BJ (cell line): ENCODE results near the gene TM4SF20. TPM values are rescaled to one million over a fixed set of nuclear protein-coding genes. Genes with fewer than 3 reads are reported as not detected.

Source experiments
- CTCF ChIA-PET: fragments of 350-600 bp; formaldehyde crosslinking; extraction: SDS; loops from one replicate; lab custom pipeline; 2021; ENCODE audit warnings: antibody characterized with exemption, inconsistent platforms; lab: Yijun Ruan, JAX
- POLR2A ChIA-PET: fragments of 300-600 bp; sonication (Branson Sonifier 250); formaldehyde crosslinking; extraction: SDS; loops from one replicate; lab custom pipeline; 2021; ENCODE audit warnings: antibody characterized with exemption; lab: Charles Lee
- DNase-seq: peaks from one replicate; pipeline ENCODE4 v3.0.0-alpha.2; 2011; ENCODE audit warnings: low read depth
- H3K27me3 ChIP-seq: 2 replicates; pipeline ENCODE4 v1.6.0; 2011; ENCODE audit warnings: low read length; ENCODE audit not compliant: control insufficient read depth, insufficient read depth
- H3K36me3 ChIP-seq: 2 replicates; pipeline ENCODE4 v1.5.1; 2011; ENCODE audit warnings: low read length; ENCODE audit not compliant: control insufficient read depth, insufficient read depth
- H3K4me3 ChIP-seq: 2 replicates; pipeline ENCODE4 v1.5.1; 2011; ENCODE audit warnings: low read depth, mild to moderate bottlenecking, control low read depth, low read length
- polyA minus RNA-seq: library from RNA; depleted of rRNA, polyadenylated mRNA; stranded (reverse); fragments of >200 nt; gene quantifications from 2 replicates; pipeline ENCODE4 v1.2.3, GENCODE V29; 2011; rRNA and poly(A)+ RNA removed
- polyA plus RNA-seq: library from polyadenylated mRNA; depleted of rRNA; stranded (reverse); fragments of >200 nt; gene quantifications from 2 replicates; pipeline ENCODE4 v1.2.3, GENCODE V29; 2011; rRNA removed
- TF ChIP-seq, protein P1 (sequence below): IDR thresholded peaks from 2 replicates; pipeline ENCODE4 v1.5.1; 2011; ENCODE audit warnings: low read depth, mild to moderate bottlenecking, control low read depth, inconsistent platforms, low read length, moderate library complexity; ENCODE audit not compliant: insufficient read depth

The TM4SF20 gene, protein sequence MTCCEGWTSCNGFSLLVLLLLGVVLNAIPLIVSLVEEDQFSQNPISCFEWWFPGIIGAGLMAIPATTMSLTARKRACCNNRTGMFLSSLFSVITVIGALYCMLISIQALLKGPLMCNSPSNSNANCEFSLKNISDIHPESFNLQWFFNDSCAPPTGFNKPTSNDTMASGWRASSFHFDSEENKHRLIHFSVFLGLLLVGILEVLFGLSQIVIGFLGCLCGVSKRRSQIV
- polyA plus RNA-seq (0.56 and 1.3 TPM in 2 replicates), polyA minus RNA-seq (0.31 and 0.66 TPM in 2 replicates)

DNA sequence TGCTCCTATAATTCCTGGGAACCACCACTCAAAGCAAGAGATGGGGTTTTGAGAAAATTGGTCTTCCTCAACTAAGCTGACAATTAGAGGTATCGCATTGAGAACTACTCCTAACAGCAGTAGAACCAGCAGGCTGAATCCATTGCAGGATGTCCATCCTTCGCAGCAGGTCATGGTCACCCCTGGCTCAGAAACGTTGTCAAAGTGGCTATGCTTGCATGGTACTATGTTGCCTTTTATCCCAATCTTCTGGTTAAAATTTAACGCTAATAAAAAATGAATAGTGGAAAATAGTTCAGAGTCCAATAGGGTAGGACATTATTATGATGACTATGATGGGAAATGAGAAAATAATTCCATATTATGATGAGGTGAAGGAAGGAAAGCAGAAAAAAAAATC lies at the start of gene TM4SF20:
TSS of gene TM4SF20 (minus strand) at position 212 of the 400 bp plus-strand sequence. CDS start at position 174, 38 bp downstream.
- POLR2A ChIA-PET = interaction anchor here (0.5 kb wide), 1 partner anchor 63 kb away, joined by 3 read pairs; no protein-coding TSS in a partner anchor
- Histone ChIP-seq H3K27me3 (no peaks in the 10 kb centered on the region), H3K4me3 (no peak within 1 kb of the TSS), H3K36me3 (no peaks in the 10 kb centered on the region)
- CTCF ChIA-PET = interaction anchor here (1.3 to 1.4 kb wide), 2 partner anchors 9 to 27 kb away, joined by 3 read pairs; partner anchors contain the start of gene SCYGR1
- TF ChIP-seq, protein P1, sequence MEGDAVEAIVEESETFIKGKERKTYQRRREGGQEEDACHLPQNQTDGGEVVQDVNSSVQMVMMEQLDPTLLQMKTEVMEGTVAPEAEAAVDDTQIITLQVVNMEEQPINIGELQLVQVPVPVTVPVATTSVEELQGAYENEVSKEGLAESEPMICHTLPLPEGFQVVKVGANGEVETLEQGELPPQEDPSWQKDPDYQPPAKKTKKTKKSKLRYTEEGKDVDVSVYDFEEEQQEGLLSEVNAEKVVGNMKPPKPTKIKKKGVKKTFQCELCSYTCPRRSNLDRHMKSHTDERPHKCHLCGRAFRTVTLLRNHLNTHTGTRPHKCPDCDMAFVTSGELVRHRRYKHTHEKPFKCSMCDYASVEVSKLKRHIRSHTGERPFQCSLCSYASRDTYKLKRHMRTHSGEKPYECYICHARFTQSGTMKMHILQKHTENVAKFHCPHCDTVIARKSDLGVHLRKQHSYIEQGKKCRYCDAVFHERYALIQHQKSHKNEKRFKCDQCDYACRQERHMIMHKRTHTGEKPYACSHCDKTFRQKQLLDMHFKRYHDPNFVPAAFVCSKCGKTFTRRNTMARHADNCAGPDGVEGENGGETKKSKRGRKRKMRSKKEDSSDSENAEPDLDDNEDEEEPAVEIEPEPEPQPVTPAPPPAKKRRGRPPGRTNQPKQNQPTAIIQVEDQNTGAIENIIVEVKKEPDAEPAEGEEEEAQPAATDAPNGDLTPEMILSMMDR = no peak
- DNase-seq = no peak

DNA sequence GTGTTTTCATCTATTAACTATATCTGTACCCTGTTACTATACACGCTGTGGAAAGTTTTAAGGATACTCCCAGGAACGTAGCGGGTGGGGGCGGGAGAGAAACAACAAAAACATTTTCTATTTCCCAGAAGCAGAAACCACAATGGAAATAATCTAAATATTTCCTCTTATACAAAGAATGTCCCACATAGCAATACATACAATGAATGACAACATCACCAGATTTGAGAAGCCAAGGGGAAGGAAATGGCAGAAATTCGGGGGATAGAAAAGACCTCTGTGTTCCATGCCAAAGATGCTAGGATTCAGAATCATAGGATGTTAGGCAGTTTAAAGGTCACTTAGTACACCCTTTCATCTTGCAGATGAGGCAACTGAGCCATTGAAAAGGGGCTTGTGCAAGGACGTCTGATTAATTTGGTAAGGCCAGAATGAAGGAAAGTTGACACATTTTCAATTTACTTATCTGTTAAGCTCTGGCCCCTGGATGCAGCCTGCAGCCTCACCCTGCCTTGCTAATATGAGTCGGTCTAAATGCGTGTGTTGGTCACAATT lies 49.7 kb upstream of the TM4SF20 start:
- TF ChIP-seq, protein P1 = no peak
- ChIA-PET CTCF (no interaction called here), POLR2A (interaction anchor here (0.7 kb wide), 1 partner anchor 17 kb away, joined by 5 read pairs; no protein-coding TSS in a partner anchor)
- no peak for DNase-seq
- Histone ChIP-seq H3K4me3 (no peak overlapping the region), H3K36me3 (no peaks in the 10 kb centered on the region), H3K27me3 (peaks cover 2% of the 10 kb centered on the region; the same call in 1 of the 2 replicates)

DNA sequence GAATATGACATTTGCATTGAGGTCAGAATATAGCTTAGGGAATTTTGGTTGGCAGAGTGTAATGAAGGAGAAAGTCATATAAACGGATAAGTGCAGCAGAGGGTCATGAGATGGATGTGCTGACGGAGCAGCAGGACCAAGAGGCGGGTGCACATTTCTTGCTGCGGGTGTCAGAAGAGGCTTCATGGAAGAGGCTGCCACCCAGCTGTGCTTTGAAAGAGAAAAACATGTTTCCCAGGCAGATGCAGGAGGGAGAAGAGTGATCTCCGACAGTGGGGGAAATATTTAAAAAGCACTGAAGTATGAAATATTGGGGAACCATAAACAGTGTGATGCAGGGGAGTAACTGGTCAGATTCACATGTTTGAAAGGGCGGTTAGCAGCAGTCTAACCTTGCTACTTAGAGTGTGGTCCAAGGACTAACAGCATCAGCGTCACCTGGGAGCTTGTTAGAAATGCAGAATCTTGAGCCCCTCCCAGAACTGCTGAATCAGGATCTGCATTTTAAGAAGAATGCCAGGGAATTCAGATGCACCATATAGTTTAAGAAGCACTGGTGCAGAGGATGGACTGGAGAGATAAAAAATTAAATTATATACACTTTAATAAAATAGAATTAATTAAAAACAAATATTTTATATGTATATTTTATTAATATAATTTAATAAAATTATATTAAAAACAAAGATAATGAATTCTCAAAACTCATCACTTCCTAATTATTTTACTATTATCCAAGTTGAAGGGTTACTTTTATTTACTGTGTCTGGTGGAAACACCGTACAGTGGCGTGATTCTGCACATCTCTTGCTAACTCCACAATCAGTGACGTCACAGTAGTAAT lies 44.8 kb upstream of the TM4SF20 start:
- H3K27me3 ChIP-seq = no peaks in the 10 kb centered on the region; the same call in 1 of the 2 replicates
- CTCF ChIA-PET = no interaction called here
- H3K4me3 ChIP-seq = no peak overlapping the region
- DNase-seq = no peak
- TF ChIP-seq, protein P1 = no peak
- H3K36me3 ChIP-seq = no peaks in the 10 kb centered on the region
- POLR2A ChIA-PET = no interaction called here

DNA sequence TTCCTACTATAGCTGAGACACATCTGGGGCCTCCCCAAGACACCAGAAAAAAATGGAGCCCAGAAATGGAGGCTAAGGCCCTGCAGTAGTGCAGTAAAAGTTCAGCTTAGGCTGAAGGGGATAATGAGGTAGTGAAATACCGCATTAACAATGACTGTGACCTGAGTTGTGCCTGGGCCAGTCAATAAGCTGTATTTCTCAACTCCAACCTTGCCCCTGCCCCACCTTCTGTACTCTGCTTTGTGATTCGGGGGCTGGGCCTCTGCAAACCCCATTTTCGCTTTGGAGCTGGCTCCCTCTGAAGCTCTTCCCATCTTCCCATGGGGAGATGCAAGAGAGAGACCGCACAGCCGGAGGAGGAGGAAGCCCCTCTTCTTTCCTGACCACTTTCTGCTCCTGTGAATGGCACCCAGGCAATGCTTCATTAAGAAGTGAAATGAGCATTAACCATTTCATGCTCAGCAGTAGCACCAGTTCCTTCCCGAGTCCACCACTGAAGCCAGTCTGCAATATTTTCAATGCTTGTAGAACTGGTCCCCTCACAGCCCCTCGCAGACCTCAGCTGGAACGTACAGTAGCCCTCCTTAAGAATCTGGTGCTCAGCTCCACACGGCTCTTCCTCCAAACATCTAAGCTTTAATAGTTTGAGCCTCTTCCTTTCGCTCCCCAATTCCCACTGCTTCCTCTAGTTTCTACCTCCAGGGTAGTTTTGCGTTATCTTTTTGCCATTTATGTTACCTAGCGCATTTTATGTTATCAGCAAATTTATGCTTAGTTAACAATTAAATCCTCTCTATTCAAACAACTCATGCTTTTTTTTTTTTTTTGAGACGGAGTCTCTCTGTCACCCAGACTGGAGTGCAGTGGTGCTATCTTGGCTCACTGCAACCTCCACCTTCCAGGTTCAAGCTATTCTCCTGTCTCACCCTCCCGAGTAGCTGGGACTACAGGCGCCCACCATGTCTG lies 41.3 kb upstream of the TM4SF20 start:
- no peak overlapping the region for H3K4me3 ChIP-seq
- no peak for DNase-seq
- CTCF ChIA-PET = interaction anchor here (1.4 kb wide), 1 partner anchor 11 kb away, joined by 3 read pairs; no protein-coding TSS in a partner anchor

More for the DNA sequence above, 41.3 kb upstream of the TM4SF20 start:
- POLR2A ChIA-PET = no interaction called here
- no peaks in the 10 kb centered on the region for H3K27me3 ChIP-seq
- TF ChIP-seq, protein P1 = no peak
- no peaks in the 10 kb centered on the region for H3K36me3 ChIP-seq
